SH-SY5Y (cell line): ENCODE results near the gene KCNN3.

ENCODE experiments used
- GATA2 ChIP-seq: IDR thresholded peaks from 2 replicates; pipeline ENCODE4 v1.6.1; 2011; ENCODE audit warnings: mild to moderate bottlenecking, low read depth, low read length
- GATA3 ChIP-seq: IDR thresholded peaks from 2 replicates; pipeline ENCODE4 v1.6.1; 2011; ENCODE audit warnings: low read depth, mild to moderate bottlenecking, low read length, moderate library complexity

DNA sequence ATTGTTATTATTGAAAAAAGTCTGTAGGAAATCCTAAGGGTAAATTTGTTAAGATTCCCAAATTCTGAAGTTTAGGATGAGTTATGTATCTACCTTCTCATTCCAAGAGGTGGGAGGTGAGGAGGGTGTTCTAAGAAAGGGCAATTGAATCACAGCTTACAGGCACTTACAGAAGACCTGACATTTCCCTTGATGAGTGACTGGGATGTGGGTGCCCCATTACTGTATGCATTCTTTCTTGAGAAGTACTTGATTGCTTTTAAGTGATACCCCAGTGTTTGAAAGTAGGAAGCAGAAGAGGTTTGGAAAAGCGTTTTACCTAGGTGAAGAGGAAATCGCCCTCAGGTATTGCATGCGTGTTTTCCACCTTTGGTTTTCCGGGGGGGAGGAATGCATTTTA is 175.1 kb downstream of the KCNN3 start:
- no peak for TF ChIP-seq GATA2
- no peak for TF ChIP-seq GATA3
